HG02588 (cell line): Measurements from ENCODE around the gene EXOC1.
"Not testable (repeated sequence)": the region's sequence is repeated elsewhere in the genome, so short reads cannot be mapped to it uniquely, and the experiment has no call there.

ENCODE experiments used
- ATAC-seq: cut with Tn5 transposase; IDR thresholded peaks from one replicate; pipeline ENCODE4 v1.9.1; 2021; ENCODE audit warnings: mild to moderate bottlenecking, moderate library complexity; ENCODE audit not compliant: unreplicated experiment

Gene EXOC1, protein sequence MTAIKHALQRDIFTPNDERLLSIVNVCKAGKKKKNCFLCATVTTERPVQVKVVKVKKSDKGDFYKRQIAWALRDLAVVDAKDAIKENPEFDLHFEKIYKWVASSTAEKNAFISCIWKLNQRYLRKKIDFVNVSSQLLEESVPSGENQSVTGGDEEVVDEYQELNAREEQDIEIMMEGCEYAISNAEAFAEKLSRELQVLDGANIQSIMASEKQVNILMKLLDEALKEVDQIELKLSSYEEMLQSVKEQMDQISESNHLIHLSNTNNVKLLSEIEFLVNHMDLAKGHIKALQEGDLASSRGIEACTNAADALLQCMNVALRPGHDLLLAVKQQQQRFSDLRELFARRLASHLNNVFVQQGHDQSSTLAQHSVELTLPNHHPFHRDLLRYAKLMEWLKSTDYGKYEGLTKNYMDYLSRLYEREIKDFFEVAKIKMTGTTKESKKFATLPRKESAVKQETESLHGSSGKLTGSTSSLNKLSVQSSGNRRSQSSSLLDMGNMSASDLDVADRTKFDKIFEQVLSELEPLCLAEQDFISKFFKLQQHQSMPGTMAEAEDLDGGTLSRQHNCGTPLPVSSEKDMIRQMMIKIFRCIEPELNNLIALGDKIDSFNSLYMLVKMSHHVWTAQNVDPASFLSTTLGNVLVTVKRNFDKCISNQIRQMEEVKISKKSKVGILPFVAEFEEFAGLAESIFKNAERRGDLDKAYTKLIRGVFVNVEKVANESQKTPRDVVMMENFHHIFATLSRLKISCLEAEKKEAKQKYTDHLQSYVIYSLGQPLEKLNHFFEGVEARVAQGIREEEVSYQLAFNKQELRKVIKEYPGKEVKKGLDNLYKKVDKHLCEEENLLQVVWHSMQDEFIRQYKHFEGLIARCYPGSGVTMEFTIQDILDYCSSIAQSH

DNA sequence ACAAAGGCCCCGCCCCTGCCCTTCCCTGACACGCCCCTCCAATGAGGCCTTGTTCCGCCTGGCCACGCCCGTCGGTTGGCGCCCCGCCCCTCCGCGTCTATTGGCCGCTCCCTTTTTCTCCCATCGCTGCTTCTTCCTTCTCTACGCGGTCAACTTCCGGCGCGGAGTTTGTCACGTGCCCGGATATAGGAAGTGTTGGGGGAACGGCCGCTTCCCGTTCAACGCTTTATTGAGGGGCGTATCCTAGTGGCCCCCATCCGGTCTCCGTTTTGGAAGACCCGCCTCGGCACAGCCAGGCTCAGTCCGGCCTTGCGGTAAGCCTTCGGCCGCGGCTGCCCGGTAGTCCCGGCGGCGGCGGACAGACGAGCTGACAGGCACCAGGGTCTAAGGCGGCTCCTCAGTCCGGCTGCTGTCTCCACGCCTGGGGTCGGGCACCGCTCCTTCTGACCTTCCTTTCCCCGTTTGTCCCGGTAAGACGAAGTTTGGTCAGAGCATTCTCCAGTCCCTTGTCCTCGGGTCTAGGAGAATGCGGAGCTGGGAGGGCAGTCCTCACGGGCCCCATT lies at the start of gene EXOC1:
Gene EXOC1 (plus strand): TSS at position 165 of the 563 bp plus-strand sequence. CDS start 4,676 bp downstream, outside the sequence.
- ATAC-seq = peak; percentile 99

DNA sequence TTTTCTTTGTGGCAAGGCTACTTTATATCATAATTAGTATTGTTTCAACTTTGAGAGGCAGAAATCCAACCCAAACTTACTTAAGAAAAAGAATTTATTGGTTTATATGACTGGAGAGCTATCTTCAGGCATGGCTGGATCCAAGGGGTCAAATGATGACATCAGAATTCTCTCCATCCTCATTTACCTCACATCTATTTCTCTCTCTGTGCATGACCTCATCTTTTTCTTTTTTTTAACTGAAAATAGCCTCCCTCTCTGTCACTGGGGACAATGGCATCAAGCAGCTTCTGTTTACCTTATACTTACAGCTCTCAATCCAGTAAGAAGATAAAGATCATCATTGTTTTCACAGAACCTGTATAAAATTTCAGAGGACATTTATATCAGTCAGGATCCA lies 45.9 kb upstream of the EXOC1 start:
- ATAC-seq = no peak

DNA sequence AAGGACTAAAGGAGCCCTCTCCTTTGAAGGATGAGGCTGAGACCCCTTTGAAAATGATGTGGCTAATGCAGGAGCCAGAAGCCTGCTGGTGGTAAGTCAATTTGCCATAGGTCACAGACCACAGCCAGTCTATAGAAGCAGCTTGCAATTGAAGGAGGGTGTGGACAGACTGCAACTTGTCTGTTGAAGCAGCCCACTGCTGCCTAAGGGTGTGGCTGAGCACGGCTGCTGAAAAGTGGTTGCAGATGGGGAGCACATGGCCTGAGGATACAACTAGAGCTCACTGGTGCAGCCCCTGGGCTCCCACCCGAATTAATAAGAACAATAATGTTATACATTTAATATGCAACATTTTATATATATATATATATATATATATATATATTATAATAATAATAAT lies 45.3 kb upstream of the EXOC1 start:
- ATAC-seq = no peak

DNA sequence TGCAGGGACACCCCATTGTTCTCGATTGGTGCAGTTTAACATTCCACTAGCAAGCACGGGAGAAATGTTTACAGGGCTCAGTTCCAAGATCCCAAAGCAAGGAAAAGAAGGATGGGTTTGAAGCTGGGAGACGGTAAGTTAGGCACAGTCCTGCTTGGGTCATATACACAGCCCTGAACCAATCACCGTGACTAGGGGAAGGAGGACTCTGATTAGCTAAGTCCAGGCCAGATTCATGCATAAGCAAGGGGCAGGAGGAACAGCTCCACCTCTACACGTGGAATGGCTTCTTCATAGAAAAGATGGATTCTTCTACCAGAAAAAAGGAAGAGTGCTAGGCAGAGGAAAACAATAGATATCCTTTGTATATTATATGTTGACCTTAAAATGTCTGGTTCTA lies 44.8 kb upstream of the EXOC1 start:
- no peak for ATAC-seq

DNA sequence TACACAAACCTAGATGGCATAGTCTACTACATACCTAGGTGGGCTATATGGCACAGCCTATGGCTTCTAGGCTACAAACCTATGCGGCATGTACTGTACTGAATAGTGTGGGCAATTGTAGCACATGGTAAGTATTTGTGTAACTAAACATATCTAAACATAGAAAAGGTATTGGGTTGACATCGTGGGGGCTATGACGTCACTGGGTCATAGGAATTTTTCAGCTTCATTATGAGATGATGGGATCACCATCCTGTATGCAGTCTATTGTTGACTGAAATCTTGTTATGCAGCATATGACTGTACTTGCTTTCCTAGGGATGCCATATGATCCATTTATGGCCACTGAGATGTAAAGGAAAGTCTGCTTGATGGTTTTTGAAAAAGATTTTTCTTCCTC lies 35.8 kb upstream of the EXOC1 start:
- no peak for ATAC-seq

DNA sequence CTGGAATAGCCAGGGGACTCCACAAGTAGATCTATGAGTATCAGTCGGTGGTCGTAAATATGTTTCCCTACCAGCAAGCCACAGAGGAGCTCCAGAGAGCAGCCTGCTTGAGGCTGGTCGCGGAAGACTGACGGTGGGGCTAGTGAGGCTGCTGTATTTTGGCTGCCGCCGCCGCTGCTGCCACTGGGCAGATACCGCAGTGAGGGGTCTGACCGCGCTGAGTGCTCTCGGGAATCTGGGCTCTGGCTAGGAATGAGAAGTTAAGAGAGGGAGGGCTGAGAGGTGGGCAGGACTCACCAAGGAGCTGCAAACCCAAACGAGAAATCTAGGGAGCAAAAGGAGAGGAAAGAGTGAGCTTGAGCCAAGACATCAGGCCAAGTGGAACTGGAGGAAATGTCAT lies 33.8 kb upstream of the EXOC1 start, which contains the start of gene EXOC1L:
Gene EXOC1L (plus strand): TSS at position 157 of the 400 bp plus-strand sequence. CDS start 237 bp downstream, at position 394.
- ATAC-seq = no peak

DNA sequence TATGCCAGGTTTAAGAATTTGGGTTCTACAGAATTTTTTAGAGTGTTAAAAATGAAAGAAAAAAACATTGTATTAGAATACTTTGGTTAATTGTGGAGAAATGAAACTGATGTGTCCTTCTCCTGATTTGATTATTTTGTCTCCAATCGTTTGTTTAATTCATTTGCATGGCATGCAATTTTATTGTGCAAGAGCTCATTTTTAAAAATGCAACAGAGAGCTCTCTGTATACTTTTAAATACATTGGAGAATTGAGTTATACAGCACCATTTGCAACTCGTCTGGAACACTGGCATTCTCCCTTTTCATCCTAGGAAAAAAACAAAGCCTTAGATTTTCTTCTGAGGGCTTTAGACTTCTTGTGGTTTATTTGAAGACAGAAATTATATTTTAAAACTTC lies 33.2 kb upstream of the EXOC1 start:
- ATAC-seq = no peak

DNA sequence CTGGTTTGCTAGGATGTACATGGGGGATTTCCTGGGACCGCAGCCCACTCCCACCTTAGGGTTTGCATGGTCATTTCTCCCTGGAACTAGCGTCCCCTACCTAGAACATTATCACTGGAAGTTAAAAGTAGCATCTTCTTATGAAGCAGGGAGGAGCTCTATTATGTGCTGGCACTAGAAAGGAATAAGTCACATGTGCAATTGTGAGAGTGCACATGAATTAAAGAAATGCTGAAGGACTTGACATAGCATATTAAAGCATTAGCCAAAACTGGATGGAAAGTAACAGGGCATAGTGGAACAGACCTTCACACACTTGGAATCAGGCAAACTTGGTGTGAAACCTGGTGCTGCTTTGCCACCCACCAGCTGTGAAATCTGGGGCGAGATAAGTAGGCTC lies 31.1 kb upstream of the EXOC1 start:
- ATAC-seq = no peak

DNA sequence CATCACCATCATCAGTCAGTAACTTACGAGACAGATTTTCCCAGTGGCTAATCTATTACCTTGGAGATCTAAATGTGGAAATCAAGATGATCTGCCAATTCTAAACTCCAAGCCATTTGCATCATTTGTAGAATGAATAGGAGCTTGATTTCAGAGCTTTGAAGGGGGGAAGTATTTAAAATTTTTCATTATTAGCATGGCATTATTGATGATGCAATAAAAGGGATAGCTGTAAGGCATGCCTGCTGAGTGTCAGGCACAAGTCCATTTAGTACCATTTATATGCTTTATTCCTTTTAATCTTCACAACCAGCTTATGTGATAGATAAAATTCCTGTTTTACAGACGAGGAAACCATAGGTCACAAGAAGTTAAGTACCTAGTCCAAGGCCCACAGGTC lies 28.6 kb upstream of the EXOC1 start:
- no peak for ATAC-seq

DNA sequence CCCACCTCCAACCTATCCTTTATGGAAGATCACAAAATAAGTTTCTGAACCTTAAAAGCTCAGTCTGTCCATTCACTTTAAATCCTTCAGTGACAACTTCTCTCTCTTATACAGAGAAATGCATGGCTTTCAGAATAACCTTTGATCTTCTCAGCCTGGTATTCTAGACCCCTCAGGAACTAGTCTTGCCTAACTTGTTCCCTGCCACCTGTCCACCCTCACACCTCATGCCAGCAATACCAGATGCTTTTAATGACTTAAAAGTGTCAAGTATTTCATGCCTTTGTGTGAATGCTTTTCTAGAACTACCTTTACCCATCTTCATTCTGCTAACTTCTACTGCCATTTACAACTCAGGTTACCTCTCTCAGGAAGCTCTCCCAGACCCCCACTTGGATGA lies 26.5 kb upstream of the EXOC1 start:
- ATAC-seq = no peak

DNA sequence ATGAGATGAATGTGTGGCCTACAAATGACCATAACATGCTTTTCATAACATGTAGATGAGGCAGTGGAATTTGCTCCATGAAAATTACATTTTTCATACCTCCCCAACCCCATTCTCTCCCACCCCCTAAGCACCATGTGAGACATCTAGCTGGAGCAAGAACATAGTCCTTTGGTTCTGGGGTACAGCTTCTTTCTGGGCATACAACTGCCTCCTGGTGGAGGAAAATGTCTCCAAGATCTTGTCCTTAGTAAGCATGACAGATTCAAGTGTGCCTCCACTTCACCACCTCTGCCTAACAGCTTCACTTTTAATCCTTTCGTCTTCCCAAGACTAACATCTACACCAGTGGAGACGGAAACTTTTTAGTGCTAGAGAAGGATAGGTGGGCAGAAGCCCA lies 25.9 kb upstream of the EXOC1 start:
- ATAC-seq = no peak

DNA sequence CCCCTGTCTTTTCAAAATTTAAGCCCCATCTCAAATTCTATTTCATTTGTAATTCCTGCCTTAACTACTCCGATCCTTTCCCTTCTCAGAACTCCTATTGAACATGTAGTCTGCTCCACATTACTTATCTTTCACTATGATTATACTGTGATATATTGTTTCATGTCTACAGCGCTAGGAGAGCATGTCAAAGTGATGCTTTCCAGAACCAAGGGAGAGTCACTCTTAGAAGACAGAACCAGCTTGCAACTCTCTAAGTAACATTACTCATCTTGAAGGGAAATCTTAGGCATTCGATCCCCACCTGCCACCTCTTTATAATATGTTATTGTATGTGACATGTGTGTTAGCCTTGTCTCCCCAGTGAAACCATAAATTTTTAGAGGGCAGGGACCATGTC lies 23.4 kb upstream of the EXOC1 start:
- ATAC-seq = no peak

DNA sequence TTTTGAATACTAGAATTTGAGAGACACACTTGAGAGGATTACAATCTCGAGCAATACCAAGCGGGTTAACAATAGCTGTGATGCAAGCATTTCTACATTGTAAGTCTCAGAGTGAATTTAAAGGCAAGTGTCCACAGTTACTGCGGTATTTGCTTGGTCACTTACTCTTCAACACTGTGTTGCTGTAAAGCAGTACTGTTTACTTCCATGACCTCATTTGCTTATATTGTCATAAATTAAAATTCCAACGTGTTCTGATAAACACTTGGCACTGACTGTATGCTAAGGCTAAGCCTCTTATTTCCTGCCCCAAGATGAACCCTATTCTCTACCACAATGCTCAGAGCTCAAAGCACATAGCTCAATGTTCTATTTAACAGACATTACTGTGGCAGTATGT lies 22.7 kb upstream of the EXOC1 start:
- ATAC-seq = no peak

DNA sequence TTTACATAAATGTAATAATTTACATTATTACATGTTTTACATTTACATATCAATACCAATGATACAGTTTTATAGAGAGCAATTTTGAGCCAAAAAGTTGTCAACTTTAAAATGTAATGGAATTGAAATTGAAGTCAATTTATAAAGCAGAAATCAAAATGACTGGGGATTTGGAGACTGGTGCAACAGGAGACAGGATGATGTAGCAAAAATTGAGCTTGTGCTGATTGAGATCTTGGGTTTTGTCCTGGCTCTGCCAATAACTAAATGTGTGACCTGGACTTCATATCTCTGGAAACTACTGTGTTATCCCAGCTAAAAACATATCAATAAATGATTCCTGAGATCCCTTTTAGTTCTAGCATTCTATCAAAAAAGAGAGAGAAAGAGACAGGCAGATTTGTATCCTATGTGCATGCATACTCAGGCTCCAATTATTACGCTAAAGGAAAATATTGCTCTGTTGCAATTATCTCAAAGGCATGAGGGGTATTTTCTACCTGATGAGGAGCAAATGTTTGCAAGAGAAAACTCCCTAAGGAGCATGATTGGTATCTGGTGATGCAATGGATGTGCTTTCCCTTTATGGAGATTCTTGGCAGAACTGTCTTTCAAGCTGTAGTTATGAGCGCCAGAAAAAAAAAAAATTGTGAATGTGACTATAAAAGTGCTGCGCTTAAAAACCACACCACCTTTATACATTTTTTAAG lies 19.2 kb upstream of the EXOC1 start:
- no peak for ATAC-seq

DNA sequence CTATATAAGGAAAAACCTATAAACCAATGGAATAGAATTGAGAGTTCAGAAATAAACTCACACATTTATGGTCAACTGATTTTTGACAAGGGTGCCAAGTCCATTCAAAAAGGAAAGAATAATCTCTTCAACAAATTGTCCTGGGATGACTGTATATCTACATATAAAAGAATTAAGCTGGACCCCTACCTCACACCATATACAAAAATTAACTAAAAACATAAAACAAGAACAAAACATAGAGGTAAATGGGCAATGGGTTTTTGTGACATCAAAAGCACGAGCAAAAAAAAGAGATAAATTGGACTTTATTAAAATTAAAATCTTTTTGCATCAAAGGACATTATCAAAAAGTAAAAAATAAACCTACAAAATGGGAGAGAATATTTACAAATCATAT lies 15.5 kb upstream of the EXOC1 start:
- ATAC-seq = no peak

DNA sequence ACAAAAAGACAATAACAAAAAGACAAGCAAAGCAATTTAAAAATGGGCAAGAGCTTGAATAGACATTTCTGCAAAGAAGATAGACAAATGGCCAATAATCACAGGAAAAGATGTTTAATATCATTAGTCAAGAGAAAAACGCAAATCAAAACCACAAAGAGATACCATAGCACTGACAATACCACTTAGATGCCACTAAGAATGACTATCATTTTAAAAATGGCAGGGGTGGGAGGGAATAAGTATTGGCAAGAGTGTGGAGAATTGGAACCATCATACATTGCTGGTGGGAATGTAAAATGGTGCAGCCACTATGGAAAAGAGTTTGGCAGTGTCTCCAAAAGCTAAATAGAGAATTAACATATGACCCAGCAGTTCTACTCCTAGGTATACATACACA lies 15.1 kb upstream of the EXOC1 start:
- ATAC-seq = no peak

DNA sequence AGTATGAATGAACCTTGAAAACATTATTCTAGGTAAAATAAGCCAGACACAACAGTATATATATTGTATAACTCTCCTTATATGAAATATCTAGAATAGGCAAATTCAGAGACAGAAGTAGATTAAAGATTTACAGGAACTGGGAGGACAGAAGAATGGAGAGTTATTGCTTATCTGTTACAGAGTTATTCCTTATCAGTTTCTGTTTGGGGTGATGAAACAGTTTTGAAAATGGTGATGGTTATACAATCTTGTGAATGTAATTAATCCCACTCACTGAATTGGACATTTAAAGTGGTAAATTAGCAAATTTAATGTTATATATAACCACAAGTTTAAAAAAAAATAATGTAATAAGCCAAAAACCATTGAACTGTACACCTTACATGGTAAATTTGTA lies 14.5 kb upstream of the EXOC1 start:
- no peak for ATAC-seq

DNA sequence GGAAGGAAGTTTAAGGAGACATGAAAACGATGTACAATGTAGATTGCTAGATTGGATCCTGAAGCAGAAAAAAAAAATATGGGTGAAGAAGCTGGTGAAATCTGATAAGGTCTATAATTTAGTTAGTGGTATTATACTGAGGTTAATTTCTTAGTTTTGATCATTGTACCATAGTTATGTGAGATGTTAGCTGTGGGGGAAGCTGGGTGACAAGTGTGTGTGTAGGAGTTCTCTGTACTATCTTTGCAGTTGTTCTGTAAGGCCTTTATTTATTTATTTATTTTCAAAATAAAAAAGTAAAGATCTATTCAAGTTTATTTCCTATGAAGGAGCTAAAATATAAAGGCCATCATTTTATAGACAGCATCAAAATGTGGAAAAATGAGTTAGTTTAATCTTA lies 12.5 kb upstream of the EXOC1 start:
- no peak for ATAC-seq

DNA sequence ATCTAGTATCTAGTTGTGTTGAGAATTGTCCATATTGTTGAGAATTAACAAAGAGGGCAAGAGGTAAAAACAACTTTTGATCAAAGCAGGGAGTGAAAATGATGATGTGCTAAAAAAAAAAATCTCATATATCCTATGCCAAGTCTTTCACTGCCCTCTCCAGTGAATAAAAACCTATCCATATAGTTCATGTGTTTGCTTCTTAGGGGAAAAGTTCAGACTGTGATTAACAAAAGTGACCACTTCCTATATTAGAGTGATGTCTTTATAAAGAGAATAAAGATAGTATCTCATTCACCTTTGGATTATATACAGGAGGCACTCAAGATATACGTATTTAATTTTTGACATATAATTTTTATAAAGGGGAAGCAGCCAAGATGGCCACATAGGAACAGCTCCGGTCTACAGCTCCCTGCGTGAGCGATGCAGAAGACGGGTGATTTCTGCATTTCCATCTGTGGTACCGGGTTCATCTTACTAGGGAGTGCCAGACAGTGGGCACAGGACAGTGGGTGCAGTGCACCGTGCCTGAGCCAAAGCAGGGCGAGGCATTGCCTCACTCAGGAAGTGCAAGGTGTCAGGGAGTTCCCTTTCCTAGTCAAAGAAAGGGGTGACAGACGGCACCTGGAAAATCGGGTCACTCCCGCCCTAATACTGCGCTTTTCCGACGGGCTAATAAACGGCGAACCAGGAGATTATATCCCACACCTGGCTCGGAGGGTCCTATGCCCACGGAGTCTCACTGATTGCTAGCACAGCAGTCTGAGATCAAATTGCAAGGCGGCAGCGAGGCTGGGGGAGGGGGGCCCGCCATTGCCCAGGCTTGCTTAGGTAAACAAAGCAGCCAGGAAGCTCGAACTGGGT lies 11.8 kb upstream of the EXOC1 start:
- not testable (repeated sequence) for ATAC-seq

DNA sequence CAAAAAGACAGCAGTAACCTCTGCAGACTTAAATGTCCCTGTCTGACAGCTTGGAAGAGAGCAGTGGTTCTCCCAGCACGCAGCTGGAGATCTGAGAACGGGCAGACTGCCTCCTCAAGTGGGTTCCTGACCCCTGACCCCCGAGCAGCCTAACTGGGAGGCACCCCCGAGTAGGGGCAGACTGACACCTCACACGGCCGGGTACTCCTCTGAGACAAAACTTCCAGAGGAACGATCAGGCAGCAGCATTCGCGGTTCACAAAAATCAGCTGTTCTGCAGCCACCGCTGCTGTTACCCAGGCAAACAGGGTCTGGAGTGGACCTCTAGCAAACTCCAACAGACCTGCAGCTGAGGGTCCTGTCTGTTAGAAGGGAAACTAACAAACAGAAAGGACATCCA lies 11.1 kb upstream of the EXOC1 start:
- ATAC-seq = not testable (repeated sequence)
